Thoracic aorta (tissue), 2 donors: Measurements from ENCODE around the gene PEBP1. TPM values are rescaled to one million over a fixed set of nuclear protein-coding genes. Genes with fewer than 3 reads are reported as not detected.

ENCODE experiments used
- ATAC-seq: fragments of 150-250 bp; one replicate; pipeline ENCODE4 v1.8.0; 2017; ENCODE audit warnings: low read depth; ENCODE audit not compliant: insufficient number of reproducible peaks, low FRiP score
- DNase-seq: peaks from one replicate; pipeline ENCODE4 v3.0.0-alpha.2; 2020; ENCODE audit warnings: low spot score
- H3K27ac ChIP-seq, 2 donors: fragments of 200-600 bp; sonication (generic); 1 replicate in 1 of 2; 2 replicates in 1 of 2; pipeline ENCODE4 v1.5.1; 2016; ENCODE audit warnings: mild to moderate bottlenecking in 2 of 2, moderate library complexity in 2 of 2
- H3K27me3 ChIP-seq: fragments of 200-600 bp; sonication (generic); replicated peaks from 2 replicates; pipeline ENCODE4 v1.6.0; 2016; ENCODE audit warnings: mild to moderate bottlenecking; ENCODE audit not compliant: insufficient read depth
- H3K36me3 ChIP-seq: fragments of 200-600 bp; sonication (generic); one replicate; pipeline ENCODE4 v1.5.1; 2016
- H3K4me1 ChIP-seq, 2 donors: fragments of 200-600 bp; sonication (generic); 1 replicate in 1 of 2; 2 replicates in 1 of 2; pipeline versions ENCODE4 v1.5.1 to v1.6.0; 2016; ENCODE audit warnings: low read depth in 2 of 2, mild to moderate bottlenecking in 1 of 2; ENCODE audit not compliant: control insufficient read depth in 1 of 2
- H3K4me3 ChIP-seq: fragments of 200-600 bp; sonication (generic); 2 replicates; pipeline ENCODE4 v1.5.1; 2016; ENCODE audit warnings: mild to moderate bottlenecking
- H3K9me3 ChIP-seq: fragments of 200-600 bp; sonication (generic); 2 replicates; pipeline ENCODE4 v1.5.1; 2016
- CTCF ChIP-seq: fragments of 200-600 bp; sonication (generic); IDR thresholded peaks from one replicate; pipeline ENCODE4 v1.5.1; 2019; ENCODE audit warnings: antibody characterized with exemption
- total RNA-seq, 2 donors: library from RNA; depleted of rRNA; stranded (reverse); fragments of >200 nt; gene quantifications; one replicate each; pipeline versions ENCODE4 v1.1.0 to v1.2.3, GENCODE V29; 2016

The PEBP1 gene
- total RNA-seq = 100 to 1,000 TPM; 248 to 385 TPM

- H3K4me1 ChIP-seq = peaks cover 18 to 31% of the 10 kb centered on the region in 2 donors
- DNase-seq (peak; percentile 69), ATAC-seq (peak; percentile 94)
- TF ChIP-seq CTCF = no peak
- peak within 1 kb of the TSS; percentile 79 to 88 for H3K27ac ChIP-seq
- peaks cover 20% of the 10 kb centered on the region for H3K36me3 ChIP-seq
- H3K9me3 ChIP-seq = no peaks in the 10 kb centered on the region
- H3K27me3 ChIP-seq = no peaks in the 10 kb centered on the region
- H3K4me3 ChIP-seq = peak within 1 kb of the TSS; percentile 99
Observed at GRCh38 chr12:118135788-118136558, at the start of gene PEBP1. PEBP1 (plus strand) TSS chr12:118136124; CDS start chr12:118136210, 86 bp downstream.

GRCh38 chr12:118089782-118090181 is 46.1 kb upstream of the PEBP1 start:
- H3K9me3 ChIP-seq = no peaks in the 10 kb centered on the region
- no peak overlapping the region for H3K27ac ChIP-seq
- no peak for ATAC-seq
- TF ChIP-seq CTCF = no peak
- no peaks in the 10 kb centered on the region for H3K27me3 ChIP-seq
- no peak overlapping the region for H3K4me3 ChIP-seq
- H3K36me3 ChIP-seq = no peaks in the 10 kb centered on the region
- no peaks in the 10 kb centered on the region for H3K4me1 ChIP-seq
- DNase-seq = no peak

GRCh38 chr12:118094039-118094438 is 41.9 kb upstream of the PEBP1 start:
- DNase-seq (no peak), ATAC-seq (no peak)
- Histone ChIP-seq H3K4me3 (no peak overlapping the region), H3K4me1 (no peaks in the 10 kb centered on the region), H3K9me3 (no peaks in the 10 kb centered on the region), H3K27me3 (no peaks in the 10 kb centered on the region), H3K36me3 (no peaks in the 10 kb centered on the region), H3K27ac (no peak overlapping the region)
- no peak for TF ChIP-seq CTCF

GRCh38 chr12:118098401-118098800 is 37.5 kb upstream of the PEBP1 start:
- no peaks in the 10 kb centered on the region for H3K9me3 ChIP-seq
- H3K36me3 ChIP-seq = no peaks in the 10 kb centered on the region
- no peak overlapping the region for H3K27ac ChIP-seq
- H3K4me1 ChIP-seq = peaks cover 0 to 3% of the 10 kb centered on the region in 2 donors
- no peak for TF ChIP-seq CTCF
- DNase-seq (no peak), ATAC-seq (no peak)
- no peak overlapping the region for H3K4me3 ChIP-seq
- H3K27me3 ChIP-seq = no peaks in the 10 kb centered on the region

GRCh38 chr12:118098911-118099671 is 36.8 kb upstream of the PEBP1 start:
- ATAC-seq = no peak
- H3K27ac ChIP-seq = no peak overlapping the region
- no peak for DNase-seq
- no peaks in the 10 kb centered on the region for H3K9me3 ChIP-seq
- peaks cover 0 to 3% of the 10 kb centered on the region in 2 donors for H3K4me1 ChIP-seq
- H3K27me3 ChIP-seq = no peaks in the 10 kb centered on the region
- TF ChIP-seq CTCF = no peak
- no peak overlapping the region for H3K4me3 ChIP-seq
- H3K36me3 ChIP-seq = no peaks in the 10 kb centered on the region
